Measurements from ENCODE around the gene PRR7.

PRR7 gene

DNA sequence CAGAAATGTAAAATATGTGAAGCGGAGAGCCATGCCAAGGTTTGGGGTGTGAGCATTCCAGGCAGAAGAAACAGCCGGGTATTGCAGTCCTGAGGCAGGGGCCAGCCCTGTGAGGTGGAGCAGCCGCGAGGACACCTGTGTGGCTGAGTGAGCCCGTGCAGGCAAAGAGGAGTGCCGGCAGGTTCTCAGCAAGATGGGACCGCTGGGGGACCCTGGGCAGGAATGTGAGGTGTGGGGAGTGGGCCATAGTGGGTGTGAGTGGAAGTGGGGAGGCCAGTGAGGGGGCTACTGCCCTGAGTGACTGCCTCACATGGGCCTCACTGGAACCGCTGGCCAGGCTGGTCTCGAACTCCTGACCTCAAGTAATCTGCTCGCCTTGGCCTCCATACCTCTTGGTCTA, 8.1 kb upstream of the PRR7 start:
- no peak for DNase-seq

DNA sequence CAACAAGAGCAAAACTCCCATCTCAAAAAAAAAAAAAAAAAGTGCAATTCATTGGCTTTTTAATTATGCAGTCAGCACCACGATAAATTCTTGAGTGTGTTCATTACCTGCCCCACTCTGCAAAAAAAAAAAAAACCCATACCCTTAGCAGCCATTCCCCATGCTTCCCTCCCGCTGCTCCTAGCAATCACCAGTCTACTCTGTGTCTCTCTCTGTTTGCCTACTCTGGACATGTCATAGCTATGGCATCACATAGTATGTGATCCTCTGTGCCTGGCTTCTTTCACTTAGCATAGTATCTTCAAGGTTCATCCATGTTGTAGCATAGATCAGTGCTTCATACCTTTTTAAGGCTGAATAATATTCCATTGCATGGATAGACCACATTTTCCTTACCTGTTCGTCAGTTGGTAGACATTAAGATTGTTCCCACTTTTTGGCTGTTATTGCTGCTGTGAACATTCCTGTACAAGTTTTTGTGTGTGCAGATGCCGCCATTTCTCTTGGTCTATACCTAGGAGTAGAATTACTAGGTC, 7.0 kb upstream of the PRR7 start:
- DNase-seq: no peak

- no peak for DNase-seq
These were observed 6.2 kb upstream of the PRR7 start for GRCh38 chr5:177440211-177440989.

GRCh38 chr5:177440990-177441780, 5.4 kb upstream of the PRR7 start:
- DNase-seq: no peak

DNA sequence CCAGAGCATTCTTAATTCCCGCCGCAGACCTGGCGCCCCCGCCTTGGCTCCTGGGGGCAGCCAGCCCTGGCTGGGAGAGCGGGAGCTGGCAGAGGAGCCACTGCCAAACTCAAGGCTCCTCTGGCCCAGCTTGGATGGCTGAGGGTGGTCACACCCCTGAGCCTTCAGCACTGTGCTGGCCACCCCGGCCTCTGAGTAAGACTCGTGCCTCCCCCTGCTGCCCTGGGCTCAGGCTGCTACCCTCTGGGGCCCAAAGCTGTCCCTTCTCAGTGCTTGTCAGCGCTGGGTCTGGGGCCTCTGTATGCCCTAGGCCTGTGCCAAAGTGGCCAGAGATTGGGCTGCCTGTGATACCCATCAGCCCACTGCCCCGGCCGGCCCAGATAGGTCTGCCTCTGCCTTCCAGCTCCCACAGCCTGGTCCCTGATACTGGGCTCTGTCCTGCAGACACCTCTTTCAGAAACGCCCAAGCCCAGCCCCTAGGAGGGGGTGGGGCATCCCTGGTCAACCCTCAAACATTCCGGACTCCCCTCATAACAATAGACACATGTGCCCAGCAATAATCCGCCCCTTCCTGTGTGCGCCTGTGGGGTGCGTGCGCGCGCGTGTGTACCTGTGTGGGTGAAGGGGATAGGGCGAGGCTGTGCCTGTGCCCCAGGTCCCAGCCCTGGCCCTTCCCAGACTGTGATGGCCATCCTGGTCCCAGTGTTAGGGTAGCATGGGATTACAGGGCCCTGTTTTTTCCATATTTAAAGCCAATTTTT, 4.4 kb upstream of the PRR7 start:
- DNase-seq: no peak

GRCh38 chr5:177443144-177443983, 3.2 kb upstream of the PRR7 start:
- DNase-seq: no peak

GRCh38 chr5:177444106-177445051, 2.2 kb upstream of the PRR7 start:
- no peak for DNase-seq

DNA sequence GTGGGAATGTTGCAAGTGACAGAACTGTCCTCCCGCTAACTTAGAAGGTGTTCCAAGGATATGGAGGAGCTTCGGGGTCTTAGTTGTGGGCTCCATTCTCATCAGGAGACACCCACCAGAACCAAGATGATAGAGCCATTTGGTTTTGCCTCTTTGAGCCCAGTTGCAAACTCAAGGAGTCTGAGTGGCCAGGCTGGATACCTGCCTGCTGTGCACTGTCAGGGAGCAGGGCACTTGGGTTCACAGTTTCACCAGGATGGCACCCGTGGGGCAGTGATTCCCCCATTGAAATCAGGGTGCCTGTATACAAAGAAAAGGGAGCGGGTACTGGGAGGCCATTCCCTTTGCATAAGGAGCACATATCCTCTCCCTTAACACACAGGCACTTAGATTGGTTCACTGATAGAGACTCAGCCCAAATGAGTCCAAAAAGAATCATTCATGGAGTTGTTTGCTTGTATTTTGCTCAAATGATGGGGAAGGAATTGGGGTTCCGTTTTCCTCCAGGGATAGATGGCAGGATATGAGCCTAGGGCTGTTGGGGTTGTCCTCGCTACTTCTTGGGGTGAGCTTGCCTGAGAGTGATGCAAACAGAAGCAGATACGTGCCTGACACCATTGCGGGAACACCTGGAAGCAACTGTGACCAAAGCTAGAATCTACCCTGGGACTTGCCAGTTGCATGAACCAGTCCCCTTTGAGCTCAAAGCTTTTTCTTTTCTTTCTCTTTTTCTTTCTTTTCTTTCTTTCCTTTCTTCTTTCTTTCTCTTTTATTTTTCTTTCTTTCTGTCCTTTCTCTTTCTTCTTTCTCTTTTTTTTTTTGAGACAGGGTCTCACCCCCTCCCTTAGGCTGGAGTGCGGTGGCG, 1.3 kb upstream of the PRR7 start:
- DNase-seq: no peak

- DNase-seq: no peak
These were observed 756 bp upstream of the PRR7 start for GRCh38 chr5:177445917-177446199.

- DNase-seq: peak; percentile 95
These were observed 524 bp downstream of the PRR7 start for GRCh38 chr5:177447066-177447610.

DNA sequence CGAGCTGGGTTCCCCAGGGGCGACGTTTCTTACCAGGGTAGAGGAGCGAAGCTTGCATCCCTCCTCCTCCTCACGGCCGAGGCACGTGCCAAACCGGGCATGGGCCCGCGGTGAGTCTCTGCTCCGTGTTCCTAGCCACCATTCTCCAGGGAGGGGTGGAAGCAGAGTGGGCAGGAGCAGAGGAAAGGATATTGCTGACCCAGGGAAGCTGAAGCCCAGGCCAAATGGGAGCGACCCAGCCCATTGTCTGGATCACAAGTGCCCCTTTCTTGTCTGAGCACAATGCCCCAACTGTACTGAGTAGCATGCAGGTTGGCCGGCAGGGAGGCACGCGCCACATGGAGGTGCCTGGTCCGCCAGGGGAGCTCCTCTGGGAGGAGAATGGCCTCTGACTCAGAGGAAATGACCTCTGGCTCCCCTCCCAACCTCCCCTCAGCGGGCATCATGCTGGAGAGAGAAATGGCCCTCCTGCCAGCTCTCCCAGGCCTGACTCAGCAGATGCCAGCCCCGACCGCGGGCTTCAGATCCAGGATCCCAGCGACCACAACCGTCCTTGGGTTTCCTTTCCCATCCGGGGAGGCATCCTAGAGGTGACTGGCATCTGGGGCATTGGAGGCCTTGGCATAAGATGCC, 1.1 kb downstream of the PRR7 start:
- DNase-seq: peak; percentile 81

DNA sequence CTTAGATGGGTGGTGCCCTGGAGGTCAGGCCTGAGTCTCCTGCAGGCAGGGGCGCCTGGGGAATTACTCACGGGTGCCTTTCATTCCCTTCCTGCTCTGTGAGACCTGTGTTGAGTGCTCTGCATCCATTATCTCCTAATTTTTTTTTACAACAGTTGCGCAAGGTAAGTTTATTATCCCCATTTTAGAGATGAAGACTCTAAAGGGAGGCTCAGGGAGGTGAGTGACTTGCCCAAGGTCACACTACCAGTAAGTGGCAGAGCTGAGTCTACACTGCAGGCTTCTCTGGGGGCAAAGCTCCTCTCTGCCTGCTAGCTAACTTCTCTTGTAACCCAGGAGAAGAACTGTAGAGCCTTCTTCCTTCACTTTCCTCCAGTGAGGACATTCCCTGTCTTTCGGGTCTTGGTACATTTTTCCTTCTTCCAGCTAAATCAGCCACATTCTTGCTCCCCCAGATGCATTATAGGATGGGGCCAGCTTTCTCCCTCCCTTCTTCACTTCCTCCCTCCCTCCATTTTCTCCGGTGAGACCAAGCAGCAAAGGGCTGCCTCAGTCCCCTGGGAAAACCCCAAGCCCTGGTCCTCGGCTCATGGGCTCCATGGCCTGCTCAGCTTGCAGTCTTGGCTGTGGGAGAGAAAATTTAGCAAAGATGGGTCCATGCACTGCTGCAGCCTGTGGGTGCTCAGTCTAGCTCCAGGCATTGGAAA, 1.8 kb downstream of the PRR7 start:
- DNase-seq: no peak

GRCh38 chr5:177449140-177450061, 2.8 kb downstream of the PRR7 start:
- no peak for DNase-seq

GRCh38 chr5:177450667-177451424, 4.2 kb downstream of the PRR7 start:
- no peak for DNase-seq

- DNase-seq: peak; percentile 60
These were observed 6.3 kb downstream of the PRR7 start for GRCh38 chr5:177452688-177453638.
